SK-N-SH treated with all-trans-retinoic acid at 6 μM for 48 hours (cell line): ENCODE results near the gene GRID1.

Source experiments
- ARNTL ChIP-seq: fragments of 450-650 bp; formaldehyde crosslinking; IDR thresholded peaks from 2 replicates; pipeline ENCODE4 v1.5.0; 2020; ENCODE audit warnings: low read depth, mild to moderate bottlenecking, moderate library complexity, borderline replicate concordance
- OSR1 ChIP-seq: fragments of 250-450 bp; sonication (Bioruptor Pico); IDR thresholded peaks from 2 replicates; pipeline ENCODE4 v1.8.0; 2022; ENCODE audit warnings: moderate library complexity, mild to moderate bottlenecking, inconsistent platforms
- PPARA ChIP-seq: fragments of 250-450 bp; sonication (Bioruptor Pico); IDR thresholded peaks from 2 replicates; pipeline ENCODE4 v1.5.0; 2020; ENCODE audit warnings: mild to moderate bottlenecking, borderline replicate concordance
- TCF4 ChIP-seq: fragments of 250-450 bp; sonication (Bioruptor Pico); IDR thresholded peaks from 2 replicates; pipeline ENCODE4 v1.8.0; 2021; ENCODE audit warnings: mild to moderate bottlenecking, moderate library complexity, borderline replicate concordance
- ZNF8 ChIP-seq: fragments of 450-650 bp; formaldehyde crosslinking; IDR thresholded peaks from 2 replicates; pipeline ENCODE4 v1.5.0; 2020; ENCODE audit warnings: mild to moderate bottlenecking, moderate library complexity

GRCh38 chr10:85557077-85557476 lies 809.5 kb downstream of the GRID1 start:
- TF ChIP-seq ARNTL (no peak), ZNF8 (CRISPR knock-in tag) (no peak), OSR1 (CRISPR knock-in tag) (no peak), PPARA (CRISPR knock-in tag) (no peak), TCF4 (CRISPR knock-in tag) (no peak)
